ENCODE results near the gene RASSF8.

RASSF8 gene

GRCh38 chr12:26086936-26087335 lies 128.5 kb downstream of the RASSF8 start:
- no peak for DNase-seq
- intact Hi-C loops (cut with DNase I) = no loop called here

- no peak for DNase-seq
- intact Hi-C loops (cut with DNase I) = no loop called here
Observed at GRCh38 chr12:26088998-26089397, 130.5 kb downstream of the RASSF8 start.

- DNase-seq = no peak
- intact Hi-C loops (cut with DNase I) = no loop called here
Observed at GRCh38 chr12:26090836-26091510, 132.5 kb downstream of the RASSF8 start.

- peak in 25 of 42 donors; percentile 14 to 69 (median 39) for DNase-seq
- intact Hi-C loops (cut with DNase I) = no loop called here
Observed at GRCh38 chr12:26091822-26092221, 133.3 kb downstream of the RASSF8 start.

GRCh38 chr12:26092346-26093105 lies 134.0 kb downstream of the RASSF8 start:
- intact Hi-C loops (cut with DNase I) = no loop called here
- no peak for DNase-seq

- intact Hi-C loops (cut with DNase I) = no loop called here
Observed at GRCh38 chr12:26095186-26095585, 136.7 kb downstream of the RASSF8 start.

GRCh38 chr12:26096036-26096435 lies 137.6 kb downstream of the RASSF8 start:
- intact Hi-C loops (cut with DNase I) = no loop called here
- DNase-seq = no peak

More at GRCh38 chr12:26095186-26095585, 136.7 kb downstream of the RASSF8 start:
- no peak for DNase-seq

GRCh38 chr12:26097046-26097878 lies 138.8 kb downstream of the RASSF8 start:
- DNase-seq = peak; percentile 62 to 91 (median 82)
- intact Hi-C loops (cut with DNase I) = no loop called here

GRCh38 chr12:26100666-26101349 lies 142.3 kb downstream of the RASSF8 start:
- intact Hi-C loops (cut with DNase I) = no loop called here

GRCh38 chr12:26101350-26101734 lies 142.9 kb downstream of the RASSF8 start:
- no peak for DNase-seq
- intact Hi-C loops (cut with DNase I) = no loop called here

More at GRCh38 chr12:26100666-26101349, 142.3 kb downstream of the RASSF8 start:
- DNase-seq = no peak

- DNase-seq = no peak
- intact Hi-C loops (cut with DNase I) = no loop called here
Observed at GRCh38 chr12:26101763-26102162, 143.3 kb downstream of the RASSF8 start.

GRCh38 chr12:26102953-26103352 lies 144.5 kb downstream of the RASSF8 start:
- intact Hi-C loops (cut with DNase I) = no loop called here
- DNase-seq = no peak

GRCh38 chr12:26106347-26106746 lies 147.9 kb downstream of the RASSF8 start:
- no peak for DNase-seq
- intact Hi-C loops (cut with DNase I) = no loop called here

- intact Hi-C loops (cut with DNase I) = no loop called here
- no peak for DNase-seq
Observed at GRCh38 chr12:26108915-26109314, 150.4 kb downstream of the RASSF8 start.

- no peak for DNase-seq
Observed at GRCh38 chr12:26109343-26109881, 150.9 kb downstream of the RASSF8 start.

GRCh38 chr12:26112232-26112631 lies 153.8 kb downstream of the RASSF8 start:
- intact Hi-C loops (cut with DNase I) = loop anchor here (5.0 to 10.0 kb wide), 2 partner anchors 410 to 503 kb away; no protein-coding TSS in a partner anchor
- no peak for DNase-seq

More at GRCh38 chr12:26109343-26109881, 150.9 kb downstream of the RASSF8 start:
- intact Hi-C loops (cut with DNase I) = no loop called here

- DNase-seq = no peak
- intact Hi-C loops (cut with DNase I) = loop anchor here (5.0 to 10.0 kb wide), 2 partner anchors 410 to 502 kb away; no protein-coding TSS in a partner anchor
Observed at GRCh38 chr12:26112703-26113147, 154.2 kb downstream of the RASSF8 start.

GRCh38 chr12:26113181-26113654 lies 154.7 kb downstream of the RASSF8 start:
- peak in 1 of 42 donors; percentile 18 for DNase-seq
- intact Hi-C loops (cut with DNase I) = loop anchor here (5.0 to 10.0 kb wide), 2 partner anchors 409 to 502 kb away; no protein-coding TSS in a partner anchor
